Stimulated activated naive CD4-positive, alpha-beta T cell treated with Interleukin-2 at 50 U/mL for 16 hours (primary cell): ENCODE data around the gene FANCG.
A peak's percentile ranks its signal among the peaks of the same experiment; 100 is the strongest.

Source experiments
- DNase-seq: peaks from one replicate; lab custom pipeline; 2025; lab: John Stamatoyannopoulos, UW

Gene FANCG

DNA sequence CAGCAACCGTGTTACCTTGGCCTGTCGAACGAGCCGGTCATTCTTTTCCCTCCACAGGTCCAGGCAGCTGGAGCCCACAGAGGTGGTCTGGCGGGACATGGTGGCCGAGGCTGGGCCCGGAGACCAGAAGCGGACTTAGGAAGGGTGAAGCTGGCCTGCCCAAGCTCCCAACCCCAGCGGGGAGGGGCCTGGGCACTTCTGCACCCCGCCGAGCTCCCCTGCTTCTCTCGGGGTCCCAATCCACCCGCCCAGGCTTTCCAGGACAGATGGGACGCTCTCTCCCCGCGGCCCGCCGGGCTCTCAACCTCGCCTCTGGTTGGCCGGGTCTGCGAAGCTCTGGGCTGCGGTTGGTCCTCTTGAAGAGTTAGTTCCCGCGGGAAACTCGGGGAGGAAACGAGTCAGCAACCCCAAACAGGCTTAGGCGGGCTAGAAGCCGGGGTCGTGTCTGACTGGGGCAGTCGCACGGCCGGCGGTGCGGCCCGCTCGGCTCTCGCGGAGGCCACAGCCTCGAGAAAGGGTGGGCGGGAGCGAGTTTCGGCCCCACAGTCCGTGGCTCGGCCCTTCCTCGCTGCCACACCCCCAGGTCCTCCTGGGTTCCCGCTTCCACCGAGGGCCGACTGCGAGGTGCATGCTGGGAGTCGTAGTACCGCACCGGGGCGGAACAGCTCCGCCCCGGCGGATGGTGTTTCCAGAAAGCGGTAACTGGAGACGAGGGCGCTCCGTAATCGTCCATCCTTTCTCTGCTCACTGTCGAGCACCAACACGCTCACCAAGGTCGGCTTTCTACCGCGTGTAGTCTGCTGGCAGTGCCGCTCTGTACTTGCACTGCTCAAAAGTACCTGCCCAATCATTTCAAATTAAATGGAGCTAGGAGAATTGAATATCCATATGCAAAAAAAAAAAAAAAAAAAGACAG, at the start of gene FANCG:
FANCG (minus strand) TSS at position 517 of the 916 bp plus-strand sequence; CDS start at position 99, 418 bp downstream.
- DNase-seq, result peak; percentile 80

GRCh38 chr9:35116898-35117551, 37.3 kb upstream of the FANCG start:
- DNase-seq, result peak; percentile 88

- no peak for DNase-seq
Observed at GRCh38 chr9:35116539-35116897, 36.8 kb upstream of the FANCG start.

GRCh38 chr9:35115680-35116538, 36.2 kb upstream of the FANCG start, which contains the start of gene ATOSB:
TSS of gene ATOSB (minus strand) at chr9:35115862. CDS start at chr9:35108274, 7,588 bp downstream.
- peak; percentile 96 for DNase-seq

DNA sequence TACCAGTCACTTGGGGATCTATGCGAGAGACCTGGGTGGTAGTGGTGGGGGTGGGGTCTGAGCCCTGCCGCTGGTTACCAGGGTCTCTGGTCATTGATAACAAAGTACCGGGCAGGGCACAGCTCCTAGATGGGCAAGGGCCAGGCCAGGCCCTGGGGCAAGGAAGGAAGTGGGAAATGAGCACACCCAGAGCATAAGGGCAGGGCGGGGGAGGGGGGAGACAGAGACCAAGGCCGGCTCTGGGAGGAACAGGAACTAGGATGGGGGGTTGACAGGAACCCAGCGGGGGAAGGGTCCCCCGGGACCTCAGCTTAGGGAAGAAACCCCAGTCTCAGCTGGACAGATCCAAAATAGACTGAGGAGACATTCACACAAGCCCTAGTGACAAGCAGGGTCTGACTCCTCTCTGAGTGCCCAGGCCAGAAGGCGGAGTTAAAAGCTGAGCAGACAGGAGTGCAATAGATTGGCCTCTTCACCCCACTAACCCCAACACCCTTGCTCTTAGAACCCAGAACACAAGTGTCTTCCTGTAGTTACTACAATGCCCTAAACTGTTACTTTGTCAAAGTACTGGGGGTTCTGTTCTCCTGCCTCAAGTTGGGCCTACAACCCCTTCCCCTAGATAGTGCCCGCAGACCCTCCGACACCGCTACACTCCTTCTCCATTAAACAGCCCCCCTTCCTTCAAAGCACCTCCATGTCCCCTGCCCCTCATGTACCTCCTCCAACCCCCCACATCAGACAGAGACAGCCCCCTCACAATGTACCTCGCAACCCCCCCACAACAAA, 35.3 kb upstream of the FANCG start:
- peak; percentile 29 for DNase-seq

GRCh38 chr9:35114113-35114839, 34.5 kb upstream of the FANCG start:
- DNase-seq, result peak; percentile 63

DNA sequence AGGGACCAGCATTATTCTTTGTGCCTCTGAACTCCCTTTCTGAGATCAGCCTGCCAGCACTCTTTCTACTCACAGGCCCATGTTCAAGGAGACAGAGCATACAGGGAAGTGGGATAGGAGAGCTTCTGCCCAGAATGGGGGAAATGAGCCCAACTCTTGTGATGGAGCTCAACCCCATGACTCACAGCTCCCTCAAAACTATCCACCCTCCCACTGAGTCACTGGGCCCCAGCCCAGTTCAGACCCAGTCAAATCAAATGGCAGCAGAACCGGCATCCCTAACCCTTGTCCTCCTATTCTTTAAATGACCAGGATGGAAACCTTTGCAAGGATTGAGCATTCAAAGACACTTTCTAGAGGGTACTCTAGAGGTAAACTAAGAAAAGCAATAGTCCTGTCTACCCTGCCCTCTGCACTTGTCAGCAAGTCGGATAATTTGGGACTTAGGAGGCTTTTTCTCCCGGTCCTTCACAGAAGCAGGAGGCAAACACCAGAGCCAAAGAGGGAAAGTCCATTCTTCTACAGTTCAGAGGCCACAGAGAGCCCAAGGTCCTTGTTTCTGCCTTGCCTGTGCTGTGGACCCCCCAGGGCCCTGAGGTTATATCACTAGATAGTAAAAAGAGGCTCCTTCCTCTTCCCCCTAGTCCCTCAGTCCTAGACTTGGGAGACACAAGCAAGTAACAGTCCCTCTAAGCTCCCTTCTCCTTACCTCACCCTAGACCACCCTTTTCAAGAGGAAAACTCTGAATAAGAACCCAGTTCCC, 32.7 kb upstream of the FANCG start:
- DNase-seq, result peak; percentile 19

- DNase-seq, result peak; percentile 97
Observed at GRCh38 chr9:35111001-35111933, 31.5 kb upstream of the FANCG start.

DNA sequence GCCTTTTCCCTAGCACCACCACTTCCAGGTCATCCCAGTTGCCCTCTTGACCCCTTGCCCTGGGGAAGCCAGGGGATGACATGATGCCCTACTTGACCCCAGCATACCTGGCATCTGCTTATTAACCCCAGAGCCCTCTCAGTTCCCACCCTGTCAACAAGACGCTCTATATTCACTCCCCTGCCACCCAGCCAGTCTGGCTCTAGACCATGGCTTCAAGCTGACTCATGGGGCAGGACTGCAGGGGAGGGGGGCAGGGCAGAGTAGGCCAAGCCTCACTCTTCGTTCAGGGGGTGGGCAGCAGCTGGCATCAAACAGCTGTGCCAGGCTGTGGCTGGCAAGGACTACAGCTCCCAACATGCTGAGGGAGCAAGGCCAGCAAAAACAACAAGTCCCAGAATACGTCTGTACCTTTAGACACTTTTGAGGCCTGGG, 30.6 kb upstream of the FANCG start:
- DNase-seq, result no peak

DNA sequence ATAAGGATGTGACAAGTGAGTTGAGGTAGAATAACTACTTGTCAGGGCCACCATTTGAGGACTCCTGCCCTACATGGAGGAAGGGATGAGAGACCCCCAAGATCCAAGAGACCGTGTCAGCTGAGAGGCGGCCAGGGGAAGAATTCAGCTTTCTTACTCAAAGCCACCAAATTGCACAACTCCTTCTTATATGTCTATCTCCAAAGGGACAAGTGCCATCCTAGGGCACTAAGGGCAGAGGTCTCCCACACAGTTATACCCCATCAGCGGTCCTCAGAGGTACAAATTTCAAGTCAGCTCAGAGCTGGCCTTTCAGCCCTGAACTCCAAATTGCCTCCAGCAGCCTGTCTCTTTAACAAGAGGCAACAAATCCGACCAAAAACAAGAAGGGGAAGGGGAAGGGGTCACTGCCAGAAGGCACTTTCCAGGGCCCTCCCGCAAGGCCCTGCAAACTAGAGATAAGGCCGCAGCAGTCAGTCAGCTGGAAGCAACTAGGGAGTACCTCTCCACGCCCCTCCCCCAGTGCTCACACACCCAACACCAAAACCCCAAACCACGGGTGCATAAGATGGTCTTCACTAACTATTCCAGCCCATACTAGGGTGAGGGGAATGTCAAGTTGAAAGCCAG, 29.3 kb upstream of the FANCG start:
- DNase-seq, result no peak

GRCh38 chr9:35108461-35108860, 28.7 kb upstream of the FANCG start:
- DNase-seq, result no peak

DNA sequence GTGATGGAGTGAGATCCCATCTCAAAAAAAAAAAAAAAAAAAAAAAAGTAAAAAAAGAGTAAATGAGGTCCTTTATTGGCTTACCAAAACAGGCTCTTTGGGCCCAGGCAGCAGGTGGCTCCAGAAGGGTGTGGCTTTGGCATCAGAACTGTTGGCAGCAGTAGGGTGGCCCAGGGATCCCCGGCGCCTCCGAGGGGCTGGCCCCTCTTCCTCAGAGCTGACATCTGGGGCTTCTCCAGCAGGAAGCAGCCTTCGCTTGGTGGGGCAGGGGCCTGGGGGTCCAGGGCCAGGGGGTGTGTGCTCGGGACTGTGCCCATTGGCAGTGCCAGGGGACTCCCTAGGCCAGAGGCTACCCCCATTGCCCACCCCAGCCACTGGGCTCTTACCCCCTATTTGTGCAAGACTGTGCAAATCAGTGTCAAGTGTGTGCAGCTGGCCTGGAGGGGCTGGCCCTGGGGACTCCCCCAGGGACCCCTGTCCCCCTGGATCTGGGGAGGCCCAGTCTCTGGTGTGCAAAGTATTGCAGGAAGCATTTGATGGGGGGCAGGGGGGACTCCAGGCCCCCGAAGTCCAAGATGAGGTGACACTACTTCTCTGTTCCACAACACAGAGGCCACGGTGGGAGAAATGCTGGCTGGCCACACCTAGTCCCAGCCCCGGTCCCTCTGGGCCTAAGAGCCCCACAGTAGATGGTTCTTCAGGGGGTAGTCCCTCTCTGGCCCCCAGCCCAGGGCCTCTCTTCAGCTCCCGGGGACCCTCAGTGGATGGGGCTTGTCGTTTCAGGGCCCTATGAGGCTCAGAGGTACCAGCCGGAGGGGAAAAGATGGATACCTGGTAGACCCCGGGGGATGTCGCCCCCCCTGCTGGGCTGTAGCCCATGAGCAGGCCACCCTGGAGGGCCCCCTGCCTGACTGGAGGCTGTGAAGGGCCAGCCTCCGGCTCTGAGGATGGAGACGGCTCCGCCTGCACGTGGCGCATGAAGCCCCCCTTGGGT, 27.9 kb upstream of the FANCG start:
- no peak for DNase-seq

GRCh38 chr9:35106343-35106730, 26.6 kb upstream of the FANCG start:
- no peak for DNase-seq

DNA sequence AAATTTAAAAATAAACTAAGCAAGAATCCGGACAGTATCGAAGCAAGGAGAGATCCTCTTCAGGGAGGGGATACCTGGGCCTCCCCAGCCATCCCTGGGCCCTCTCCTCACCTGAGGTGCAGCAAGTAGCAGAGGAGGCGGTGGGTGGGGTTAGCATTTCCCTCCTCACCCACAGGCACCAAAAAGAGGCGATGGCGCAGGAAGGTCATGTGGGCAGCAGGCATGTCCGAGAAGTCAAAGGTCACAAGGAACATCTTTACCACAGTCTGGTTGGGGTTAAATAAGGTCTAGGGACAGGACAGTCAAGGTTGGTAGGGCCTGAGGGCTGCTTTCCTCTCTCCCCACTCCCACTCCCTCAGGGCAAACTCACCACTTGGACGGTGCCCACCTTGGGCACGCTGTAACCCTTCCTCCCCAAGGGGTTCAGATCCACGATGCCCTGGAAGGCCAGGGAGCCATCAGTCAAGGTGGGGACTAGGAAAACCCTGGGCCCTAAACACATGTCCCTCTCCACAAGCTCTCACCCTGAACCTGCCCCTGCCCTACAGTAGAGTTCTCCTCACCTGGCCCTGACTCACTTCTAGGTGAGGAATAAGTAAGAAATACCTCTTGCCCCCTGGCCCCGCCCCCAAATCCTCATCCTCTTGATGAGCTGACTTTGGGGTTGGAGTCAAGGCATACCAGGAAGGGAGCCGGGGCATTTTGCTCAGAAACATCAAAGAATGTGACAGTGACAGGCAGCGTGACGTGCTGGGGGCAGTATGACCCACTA, 26.0 kb upstream of the FANCG start:
- no peak for DNase-seq

GRCh38 chr9:35105126-35105525, 25.4 kb upstream of the FANCG start:
- no peak for DNase-seq

DNA sequence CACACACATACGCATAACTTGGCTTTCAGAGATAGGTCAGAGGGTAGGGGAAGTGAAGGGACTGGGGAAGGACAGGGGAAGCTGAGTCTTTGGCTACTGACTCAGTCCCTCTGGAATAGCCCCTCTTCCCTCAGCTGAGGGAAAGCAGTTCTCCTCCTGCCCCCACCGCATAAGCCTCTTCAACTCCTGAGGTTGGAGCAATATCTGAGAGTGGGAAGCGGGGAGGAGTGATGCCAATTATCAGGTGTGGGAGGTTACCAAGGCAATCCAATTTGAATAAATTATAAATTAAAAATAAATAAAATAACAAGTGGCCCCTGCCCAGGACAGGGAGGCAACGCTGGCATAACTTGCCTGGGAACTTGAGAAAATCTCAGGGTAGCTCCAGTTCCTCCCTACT, 24.8 kb upstream of the FANCG start:
- no peak for DNase-seq
